Endodermal cell (in vitro differentiated cells): ENCODE measurements around the gene IRF2BP1. TPM values are rescaled to one million over a fixed set of nuclear protein-coding genes. Genes with fewer than 3 reads are reported as not detected.

Source experiments
- DNase-seq: peaks from one replicate; pipeline ENCODE4 v3.0.0-alpha.2; 2017
- H3K27ac ChIP-seq: 2 replicates; pipeline ENCODE4 v1.5.1; 2013; ENCODE audit warnings: mild to moderate bottlenecking, low read depth, low read length, moderate library complexity
- H3K27me3 ChIP-seq: 2 replicates; pipeline ENCODE4 v1.6.1; 2013; ENCODE audit warnings: mild to moderate bottlenecking, low read length, moderate library complexity; ENCODE audit not compliant: insufficient read depth, control insufficient read depth, poor library complexity, severe bottlenecking
- H3K36me3 ChIP-seq: 2 replicates; pipeline ENCODE4 v1.7.0; 2013; ENCODE audit warnings: mild to moderate bottlenecking, low read length, moderate library complexity; ENCODE audit not compliant: control insufficient read depth, insufficient read depth
- H3K4me1 ChIP-seq: one replicate; pipeline ENCODE4 v1.7.0; 2013; ENCODE audit warnings: low read length; ENCODE audit not compliant: control insufficient read depth, insufficient read depth
- H3K4me3 ChIP-seq: 2 replicates; pipeline ENCODE4 v1.5.1; 2013; ENCODE audit warnings: mild to moderate bottlenecking, low read length, moderate library complexity
- H3K9ac ChIP-seq: 2 replicates; pipeline ENCODE4 v1.6.1; 2013; ENCODE audit warnings: mild to moderate bottlenecking, low read length, moderate library complexity; ENCODE audit not compliant: poor library complexity, severe bottlenecking; ENCODE audit errors: extremely low read depth
- H3K9me3 ChIP-seq: 2 replicates; pipeline ENCODE4 v1.6.1; 2013; ENCODE audit warnings: mild to moderate bottlenecking, low read length, moderate library complexity; ENCODE audit not compliant: control insufficient read depth
- H3K27ac Mint-ChIP-seq: 2 replicates; pipeline ENCODE4 v1.8.0; 2020; ENCODE audit warnings: mixed read lengths
- H3K27me3 Mint-ChIP-seq: 2 replicates; pipeline ENCODE4 v1.8.0; 2021; ENCODE audit warnings: mild to moderate bottlenecking, mixed read lengths; ENCODE audit not compliant: insufficient read depth
- H3K36me3 Mint-ChIP-seq: 2 replicates; pipeline ENCODE4 v1.8.0; 2020; ENCODE audit warnings: low read depth, mixed read lengths
- H3K4me1 Mint-ChIP-seq: 2 replicates; pipeline ENCODE4 v1.8.0; 2020; ENCODE audit warnings: mixed read lengths
- H3K4me3 Mint-ChIP-seq: 2 replicates; pipeline ENCODE4 v1.8.0; 2020; ENCODE audit warnings: mild to moderate bottlenecking, moderate library complexity, mixed read lengths
- H3K9me3 Mint-ChIP-seq: 2 replicates; pipeline ENCODE4 v1.8.0; 2020; ENCODE audit warnings: mild to moderate bottlenecking, mixed read lengths
- CTCF ChIP-seq: fragments of 200-600 bp; sonication (generic); conservative IDR thresholded peaks from 2 replicates; pipeline ENCODE4 v1.5.0; 2021; ENCODE audit warnings: antibody characterized with exemption, mild to moderate bottlenecking
- WGBS, 2 experiments: methylation state at CpG; one replicate each; pipeline versions ENCODE4 v1.1.5 to v1.1.7; 2013; ENCODE audit warnings: missing lambda C conversion rate in 2 of 2, mixed read lengths in 1 of 2; ENCODE audit not compliant: insufficient coverage in 1 of 2, insufficient read length in 1 of 2; 5-methylcytosine and 5-hydroxymethylcytosine counted together
- total RNA-seq, 2 donors: library from RNA; stranded (reverse); fragmentation: NEBNext Ultra II Directional in 1 of 2; extraction: Animal tissue kit (Norgen Biotek cat#: 25700) in 1 of 2; gene quantifications; 2 replicates in 1 of 2; 3 replicates in 1 of 2; pipeline ENCODE4 v1.2.1, GENCODE V29; 2021

Gene IRF2BP1
- total RNA-seq, 2 donors from 2014 or later, result 23.8 to 30.3 TPM

GRCh38 chr19:45842198-45842597, 43.7 kb downstream of the IRF2BP1 start:
- no peaks in the 10 kb centered on the region for H3K4me1 ChIP-seq
- no peak overlapping the region for H3K4me3 ChIP-seq
- no peak for DNase-seq
- no peaks in the 10 kb centered on the region for H3K27me3 ChIP-seq
- Mint-ChIP-seq H3K36me3 (peaks cover 87% of the 10 kb centered on the region), H3K4me1 (no peaks in the 10 kb centered on the region), H3K9me3 (peaks cover 10% of the 10 kb centered on the region), H3K27ac (peak overlapping the region; percentile 52), H3K4me3 (no peak overlapping the region), H3K27me3 (no peaks in the 10 kb centered on the region)
- no peak for TF ChIP-seq CTCF
- H3K36me3 ChIP-seq, result peaks cover 89% of the 10 kb centered on the region
- 97% methylated on average over 14 of the region's 14 CpGs for WGBS, 2 experiments
- H3K9ac ChIP-seq, result no peak overlapping the region
- peaks cover 25% of the 10 kb centered on the region for H3K9me3 ChIP-seq
- no peak overlapping the region for H3K27ac ChIP-seq

- H3K27me3 ChIP-seq, result no peaks in the 10 kb centered on the region
- no peak overlapping the region for H3K4me3 ChIP-seq
- no peak for DNase-seq
- Mint-ChIP-seq H3K4me1 (no peaks in the 10 kb centered on the region), H3K9me3 (peaks cover 8% of the 10 kb centered on the region), H3K4me3 (no peak overlapping the region), H3K27me3 (no peaks in the 10 kb centered on the region), H3K36me3 (peaks cover 71% of the 10 kb centered on the region), H3K27ac (no peak overlapping the region)
- WGBS, 2 experiments, result 93 to 100% methylated on average over 2 to 7 of the region's 7 CpGs
- H3K36me3 ChIP-seq, result peaks cover 83% of the 10 kb centered on the region
- no peak overlapping the region for H3K27ac ChIP-seq
- peaks cover 25% of the 10 kb centered on the region for H3K9me3 ChIP-seq
- H3K9ac ChIP-seq, result no peak overlapping the region
- no peak for TF ChIP-seq CTCF
- no peaks in the 10 kb centered on the region for H3K4me1 ChIP-seq
Observed at GRCh38 chr19:45834970-45835369, 51.0 kb downstream of the IRF2BP1 start.

Other genes with a start within 250 kb of the IRF2BP1 start
- 10 to 100 TPM; 42.9 to 79.3 TPM for gene EML2, start 246.7 kb downstream of the IRF2BP1 start, total RNA-seq
- 10 to 100 TPM; 10.8 to 14.6 TPM for gene GIPR, start 217.9 kb downstream of the IRF2BP1 start, total RNA-seq
- gene SNRPD2, start 194.2 kb downstream of the IRF2BP1 start, total RNA-seq, result 100 to 1,000 TPM; 644 to 654 TPM
- gene QPCTL, start 193.5 kb downstream of the IRF2BP1 start, total RNA-seq, result 10 to 100 TPM; 11.0 to 15.9 TPM
- gene FBXO46, start 155.2 kb downstream of the IRF2BP1 start, total RNA-seq, result 10 to 100 TPM; 36.5 to 42.8 TPM
- not detected for gene MEIOSIN, start 152.7 kb downstream of the IRF2BP1 start, total RNA-seq
- gene SIX5, start 116.9 kb downstream of the IRF2BP1 start, total RNA-seq, result 10 to 100 TPM; 41.6 to 46.4 TPM
- gene DMPK, start 103.7 kb downstream of the IRF2BP1 start, total RNA-seq, result 10 to 100 TPM; 58.8 to 75.9 TPM
- gene DMWD, start 93.3 kb downstream of the IRF2BP1 start, total RNA-seq, result 10 to 100 TPM; 86.4 to 86.9 TPM
- gene RSPH6A, start 70.8 kb downstream of the IRF2BP1 start, total RNA-seq, result under 1 TPM; 0.53 TPM
- 100 to 1,000 TPM; 104 to 119 TPM for gene SYMPK, start 23.0 kb downstream of the IRF2BP1 start, total RNA-seq
- gene FOXA3, start 21.8 kb downstream of the IRF2BP1 start, total RNA-seq, result 10 to 100 TPM; 54.2 to 58.1 TPM
- 10 to 100 TPM; 13.6 to 19.9 TPM for gene MYPOP, start 16.5 kb upstream of the IRF2BP1 start, total RNA-seq
- not detected for gene NANOS2, start 28.6 kb upstream of the IRF2BP1 start, total RNA-seq
- under 1 TPM; 0.64 to 0.91 TPM for gene NOVA2, start 87.7 kb upstream of the IRF2BP1 start, total RNA-seq
- gene CCDC61, start 109.3 kb upstream of the IRF2BP1 start, total RNA-seq, result 10 to 100 TPM; 23.2 to 23.6 TPM
- not detected for gene PGLYRP1, start 136.9 kb upstream of the IRF2BP1 start, total RNA-seq
- gene IGFL4, start 154.9 kb upstream of the IRF2BP1 start, total RNA-seq, result under 1 TPM; 0.33 to 0.60 TPM
- 1 to 10 TPM in 1 of 2 donors, under 1 TPM in 1; 0.88 to 2.1 TPM for gene IGFL3, start 238.5 kb upstream of the IRF2BP1 start, total RNA-seq